ENCODE measurements around the gene AFM. TPM values are rescaled to one million over a fixed set of nuclear protein-coding genes. Genes with fewer than 3 reads are reported as not detected.

AFM gene
- total and polyA plus RNA-seq, 2 of the 13 experiments (the other 11 are each of a cell fraction or from before 2014, with no cell fraction given) = 0.13 to 1.8 TPM

GRCh38 chr4:73439991-73440390, 41.6 kb upstream of the AFM start (continued):
- no peak for TF ChIP-seq ZNF615 (CRISPR knock-in tag; IDR thresholded peaks at IDR 0.05; ENCODE audit: borderline replicate concordance)
- no peak for TF ChIP-seq ZFX (CRISPR knock-in tag; IDR thresholded peaks at IDR 0.05; ENCODE audit: low read depth)
- TF ChIP-seq POLR2AphosphoS5 (IDR thresholded peaks at IDR 0.05; ENCODE audit: low read depth, low read length) = peak; percentile 6; the same call in 1 of the 2 replicates
- TF ChIP-seq ELF3 (CRISPR knock-in tag; IDR thresholded peaks at IDR 0.05) = no peak
- no peak for TF ChIP-seq UBTF (CRISPR knock-in tag; IDR thresholded peaks at IDR 0.05)
- no peak for TF ChIP-seq ZMAT5 (CRISPR knock-in tag; IDR thresholded peaks at IDR 0.05; ENCODE audit: borderline replicate concordance, low read depth)
- TF ChIP-seq PPARG (CRISPR knock-in tag; conservative IDR thresholded peaks at IDR 0.05) = no peak
- TF ChIP-seq ZNF354B (CRISPR knock-in tag; IDR thresholded peaks at IDR 0.05) = no peak
- no peak for TF ChIP-seq ARID5B (CRISPR knock-in tag; IDR thresholded peaks at IDR 0.05)
- no peak for TF ChIP-seq ZNF558 (CRISPR knock-in tag; IDR thresholded peaks at IDR 0.05; ENCODE audit: borderline replicate concordance)
- TF ChIP-seq HES4 (CRISPR knock-in tag; IDR thresholded peaks at IDR 0.05; ENCODE audit: borderline replicate concordance) = no peak
- peak; percentile 24; the same call in 1 of the 2 replicates for TF ChIP-seq MNT (IDR thresholded peaks at IDR 0.05)
- no peak for TF ChIP-seq ZBTB4 (CRISPR knock-in tag; IDR thresholded peaks at IDR 0.05; ENCODE audit: borderline replicate concordance)
- TF ChIP-seq PHF21A (CRISPR knock-in tag; IDR thresholded peaks at IDR 0.05) = no peak
